Mesothelial cell of epicardium (in vitro differentiated cells): Measurements from ENCODE around the gene CDH12. TPM values are rescaled to one million over a fixed set of nuclear protein-coding genes. Genes with fewer than 3 reads are reported as not detected.
A peak's percentile ranks its signal among the peaks of the same experiment; 100 is the strongest.
"Not testable (repeated sequence)": the region's sequence is repeated elsewhere in the genome, so short reads cannot be mapped to it uniquely, and the experiment has no call there.

Experiments
- DNase-seq, 2 experiments: peaks; one replicate each; pipeline ENCODE4 v3.0.0; 2021; ENCODE audit warnings: low spot score in 2 of 2; ENCODE audit not compliant: unreplicated experiment in 2 of 2
- H3K27ac Mint-ChIP-seq: 2 replicates; pipeline ENCODE4 v1.8.0; 2021; ENCODE audit warnings: mixed read lengths
- H3K27me3 Mint-ChIP-seq: 2 replicates; pipeline ENCODE4 v1.8.0; 2021; ENCODE audit warnings: low read depth, mixed read lengths
- H3K36me3 Mint-ChIP-seq: 2 replicates; pipeline ENCODE4 v1.8.0; 2021; ENCODE audit warnings: mixed read lengths
- H3K4me1 Mint-ChIP-seq: 2 replicates; pipeline ENCODE4 v1.8.0; 2021; ENCODE audit warnings: mixed read lengths
- H3K4me3 Mint-ChIP-seq: 2 replicates; pipeline ENCODE4 v1.8.0; 2021; ENCODE audit warnings: mild to moderate bottlenecking, moderate library complexity, mixed read lengths
- H3K9me3 Mint-ChIP-seq: 2 replicates; pipeline ENCODE4 v1.8.0; 2021; ENCODE audit warnings: mixed read lengths
- CTCF ChIP-seq: fragments of 200-600 bp; sonication (generic); IDR thresholded peaks from one replicate; pipeline ENCODE4 v1.5.0; 2021; ENCODE audit warnings: antibody characterized with exemption; ENCODE audit not compliant: unreplicated experiment
- total RNA-seq: library from RNA; stranded (reverse); gene quantifications from 3 replicates; pipeline ENCODE4 v1.2.1, GENCODE V29; 2021

CDH12 gene
- total RNA-seq, 1 donor from 2014 or later = 1.6 TPM

GRCh38 chr5:22319798-22320197 is 533.3 kb downstream of the CDH12 start:
- no peak for DNase-seq
- no peak for TF ChIP-seq CTCF
- Mint-ChIP-seq H3K4me1 (peaks cover 4% of the 10 kb centered on the region), H3K9me3 (peaks cover 4% of the 10 kb centered on the region), H3K27ac (no peak overlapping the region), H3K27me3 (no peaks in the 10 kb centered on the region), H3K4me3 (no peak overlapping the region), H3K36me3 (no peaks in the 10 kb centered on the region)

DNA sequence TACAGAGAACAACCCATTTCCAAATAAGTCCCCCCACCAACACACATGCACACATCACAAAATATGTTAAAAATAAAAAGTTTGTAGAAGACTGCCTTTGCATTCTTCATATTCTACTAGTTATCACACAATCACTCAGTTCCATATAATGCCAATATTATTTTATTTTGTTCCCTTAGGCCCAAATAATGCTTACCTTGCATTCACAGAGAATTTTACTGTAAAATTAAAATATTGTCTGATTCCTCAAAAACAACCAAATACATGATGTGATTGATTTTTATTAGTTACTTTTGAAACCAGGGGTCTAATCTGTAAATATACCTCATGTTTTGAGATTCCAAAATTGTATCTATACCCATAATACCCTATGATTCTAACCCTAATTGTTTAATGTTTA is 536.9 kb downstream of the CDH12 start:
- H3K27ac Mint-ChIP-seq = no peak overlapping the region
- TF ChIP-seq CTCF = no peak
- peaks cover 4% of the 10 kb centered on the region for H3K4me1 Mint-ChIP-seq
- H3K4me3 Mint-ChIP-seq = no peak overlapping the region
- peaks cover 4% of the 10 kb centered on the region for H3K9me3 Mint-ChIP-seq
- H3K36me3 Mint-ChIP-seq = no peaks in the 10 kb centered on the region
- no peaks in the 10 kb centered on the region for H3K27me3 Mint-ChIP-seq
- no peak for DNase-seq

DNA sequence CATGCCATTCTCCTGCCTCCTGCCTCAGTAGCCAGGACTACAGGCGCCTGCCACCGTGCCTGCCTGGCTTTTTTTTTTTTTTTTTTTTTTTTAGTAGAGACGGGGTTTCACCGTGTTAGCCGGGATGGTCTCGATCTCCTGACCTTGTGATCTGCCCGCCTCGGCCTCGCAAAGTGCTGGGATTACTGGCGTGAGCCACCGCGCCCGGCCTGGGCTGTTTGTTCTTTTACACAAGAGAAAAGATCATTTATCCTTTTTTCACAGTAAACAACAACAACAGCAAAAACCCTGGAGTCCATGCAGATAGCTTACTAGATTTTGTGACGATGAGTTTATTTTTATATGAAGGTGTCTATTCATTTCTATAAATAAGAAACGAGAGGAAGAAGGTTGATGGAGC is 538.1 kb downstream of the CDH12 start:
- not testable (repeated sequence) for H3K27me3 Mint-ChIP-seq, H3K9me3 Mint-ChIP-seq, DNase-seq, H3K4me3 Mint-ChIP-seq, H3K4me1 Mint-ChIP-seq, H3K36me3 Mint-ChIP-seq, H3K27ac Mint-ChIP-seq

GRCh38 chr5:22314548-22314947 is 538.6 kb downstream of the CDH12 start:
- no peaks in the 10 kb centered on the region for H3K36me3 Mint-ChIP-seq
- no peaks in the 10 kb centered on the region for H3K9me3 Mint-ChIP-seq
- no peak overlapping the region for H3K4me3 Mint-ChIP-seq
- no peak for DNase-seq
- H3K4me1 Mint-ChIP-seq = peaks cover 4% of the 10 kb centered on the region
- no peak for TF ChIP-seq CTCF
- H3K27ac Mint-ChIP-seq = no peak overlapping the region
- no peaks in the 10 kb centered on the region for H3K27me3 Mint-ChIP-seq

DNA sequence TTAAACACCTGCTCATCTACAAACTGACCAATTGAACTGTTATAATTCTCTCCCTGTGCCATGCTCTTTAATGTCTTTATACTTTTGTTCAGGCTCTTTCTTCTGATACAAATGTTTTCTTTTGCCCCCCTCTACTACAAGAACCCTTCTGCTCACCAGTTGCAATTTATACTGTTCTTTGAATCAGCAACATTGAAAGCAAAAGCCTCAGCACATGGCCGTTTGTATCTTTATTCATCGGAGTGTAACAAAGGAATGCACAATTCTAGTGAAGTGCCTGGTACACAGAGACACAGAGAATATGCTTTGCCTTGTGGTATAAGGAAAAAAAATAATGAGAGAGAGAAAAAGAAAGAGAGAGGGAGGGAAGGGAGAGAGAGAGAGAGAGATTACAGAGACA is 547.1 kb downstream of the CDH12 start:
- no peak for DNase-seq
- H3K4me3 Mint-ChIP-seq = no peak overlapping the region
- peaks cover 8% of the 10 kb centered on the region for H3K4me1 Mint-ChIP-seq
- H3K36me3 Mint-ChIP-seq = no peaks in the 10 kb centered on the region
- no peak for TF ChIP-seq CTCF
- H3K27ac Mint-ChIP-seq = peak overlapping the region; percentile 39
- H3K27me3 Mint-ChIP-seq = no peaks in the 10 kb centered on the region
- no peaks in the 10 kb centered on the region for H3K9me3 Mint-ChIP-seq

DNA sequence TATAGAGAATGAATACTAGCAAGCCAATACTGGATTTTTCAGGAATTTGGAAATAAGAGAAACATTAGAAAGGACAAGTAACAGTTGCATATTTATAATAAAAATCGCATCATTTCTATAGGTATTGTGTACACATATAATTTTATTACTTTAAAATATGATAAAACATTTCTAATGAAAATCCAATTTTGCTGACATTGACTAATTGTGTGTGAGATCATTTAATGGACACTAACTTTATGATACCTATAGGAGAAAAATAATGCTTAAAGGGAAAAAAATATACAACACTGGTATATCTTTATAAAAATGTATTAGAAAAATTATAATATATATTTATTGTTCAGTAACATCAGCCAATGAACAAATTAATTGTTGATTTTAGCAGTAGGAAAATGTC is 557.3 kb downstream of the CDH12 start:
- no peak for DNase-seq
- TF ChIP-seq CTCF = no peak
- no peaks in the 10 kb centered on the region for H3K36me3 Mint-ChIP-seq
- H3K4me1 Mint-ChIP-seq = peaks cover 9% of the 10 kb centered on the region
- no peak overlapping the region for H3K4me3 Mint-ChIP-seq
- H3K9me3 Mint-ChIP-seq = peaks cover 37% of the 10 kb centered on the region
- no peak overlapping the region for H3K27ac Mint-ChIP-seq
- no peaks in the 10 kb centered on the region for H3K27me3 Mint-ChIP-seq
